ENCODE data around the gene PLA2G2F. TPM values are rescaled to one million over a fixed set of nuclear protein-coding genes. Genes with fewer than 3 reads are reported as not detected.
"Not testable (repeated sequence)": the region's sequence is repeated elsewhere in the genome, so short reads cannot be mapped to it uniquely, and the experiment has no call there.

PLA2G2F gene
- polyA plus RNA-seq, 1 donor, result not detected

DNA sequence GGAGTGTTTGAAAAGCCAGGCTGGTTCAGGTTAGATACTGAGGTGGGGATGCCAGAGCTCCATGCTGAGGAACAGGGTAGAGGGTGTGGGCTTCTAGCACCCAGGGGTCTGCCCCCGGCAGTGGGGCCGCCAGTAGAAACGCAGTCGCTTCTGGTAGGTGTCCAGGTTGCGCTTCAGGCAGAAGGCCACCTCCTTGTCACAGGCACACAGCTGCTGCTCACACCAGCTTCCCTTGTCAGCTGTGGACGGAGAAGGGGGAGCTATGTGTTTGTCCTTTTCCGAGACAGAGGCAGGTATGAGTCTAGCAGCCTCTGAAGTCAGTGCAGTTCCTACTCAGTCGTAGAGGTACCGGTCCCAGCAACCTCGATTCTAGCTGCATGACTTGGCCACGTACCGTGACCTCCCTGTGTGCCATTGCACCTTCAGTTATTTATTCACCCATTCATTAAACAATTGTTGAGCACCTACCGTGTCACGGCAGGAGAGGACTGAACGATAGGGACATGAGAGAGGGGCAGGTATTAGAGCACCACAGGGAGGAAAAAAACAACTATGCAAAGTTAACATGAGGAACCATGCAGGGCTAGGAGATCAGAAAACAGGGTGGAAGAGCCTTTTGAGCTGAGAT lies 25.0 kb upstream of the PLA2G2F start:
- no peak for DNase-seq (ENCODE audit: low read depth)

DNA sequence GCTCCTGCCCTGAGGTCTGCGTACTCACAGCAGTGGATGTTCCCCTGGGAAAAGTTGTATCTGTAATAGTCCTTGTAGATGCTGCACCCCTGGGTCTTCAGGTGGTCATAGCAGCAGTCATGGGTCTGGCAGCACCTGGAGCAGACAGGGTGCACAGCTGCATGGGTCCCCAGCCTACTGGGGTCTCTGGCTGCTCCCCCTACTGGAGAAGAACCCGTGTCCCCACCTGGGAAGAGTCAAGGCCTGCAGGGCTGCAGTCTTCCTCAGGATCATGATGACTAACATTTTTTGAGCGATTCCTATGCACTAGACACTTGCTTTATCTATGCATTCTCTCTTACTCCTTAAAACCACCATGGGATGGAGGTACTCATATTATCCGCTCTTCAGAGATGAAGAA lies 23.6 kb upstream of the PLA2G2F start:
- DNase-seq (ENCODE audit: low read depth), result no peak

DNA sequence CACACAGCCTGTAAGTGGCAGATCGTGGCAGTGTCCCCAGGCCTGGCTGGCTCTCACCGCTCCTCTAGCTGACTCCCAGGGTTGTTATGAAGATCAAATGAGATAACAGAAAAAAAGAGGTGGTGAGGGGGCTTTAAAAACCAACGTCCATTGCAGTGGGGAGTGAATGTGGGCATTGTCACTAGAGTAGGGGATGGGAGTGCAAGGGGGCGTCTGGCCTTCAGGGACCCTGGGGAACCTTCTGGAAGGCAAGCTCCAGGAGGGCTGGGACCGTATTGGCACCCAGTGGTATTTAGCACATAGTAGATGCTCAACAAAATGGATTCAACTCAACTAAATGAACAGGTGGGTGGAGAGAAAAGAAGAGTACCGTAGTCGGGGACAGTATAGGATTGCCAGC lies 23.2 kb upstream of the PLA2G2F start:
- DNase-seq (ENCODE audit: low read depth), result no peak

DNA sequence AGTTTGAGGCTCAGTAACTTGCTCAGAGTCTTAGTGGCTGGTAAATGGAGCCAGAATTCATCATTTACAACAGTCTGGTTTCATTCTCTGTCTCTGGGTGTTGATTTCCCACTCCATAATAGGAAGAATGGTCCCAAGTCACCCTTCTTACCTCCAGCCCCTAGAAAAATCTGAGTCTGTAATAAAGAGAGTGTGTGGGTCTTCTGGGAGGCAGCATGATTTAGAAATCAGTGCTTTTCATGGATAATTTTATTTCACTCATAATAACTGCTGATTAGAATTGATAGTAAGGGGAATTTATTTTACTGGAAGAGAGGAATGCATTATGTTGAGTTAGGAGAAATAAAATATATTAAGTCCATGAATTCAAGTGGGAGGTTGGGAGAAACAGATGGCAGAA lies 21.9 kb upstream of the PLA2G2F start:
- DNase-seq (ENCODE audit: low read depth), result no peak

DNA sequence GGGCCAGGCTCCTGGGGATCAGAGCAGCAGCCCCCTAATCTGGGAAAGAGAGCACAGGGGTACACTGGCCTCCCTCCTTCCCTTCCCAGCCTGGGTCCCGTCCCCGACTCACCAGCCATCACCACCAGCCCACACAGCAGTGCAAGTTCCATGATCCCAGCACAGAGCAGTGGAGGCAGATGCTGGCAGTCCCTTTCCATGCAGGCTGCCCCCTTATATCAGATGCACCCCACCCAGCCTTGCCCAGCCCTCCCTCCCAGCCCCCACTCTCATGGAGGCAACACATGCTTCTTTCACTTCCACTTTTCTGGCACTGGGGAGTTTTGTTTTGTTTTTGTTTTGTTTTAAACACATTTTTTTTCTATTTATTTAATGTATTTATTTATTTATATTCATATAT lies 19.8 kb upstream of the PLA2G2F start, which contains the start of gene PLA2G2D:
Gene PLA2G2D (minus strand): TSS at position 190 of the 400 bp plus-strand sequence. CDS start 38 bp downstream, at position 152.
- DNase-seq (ENCODE audit: low read depth), result no peak

DNA sequence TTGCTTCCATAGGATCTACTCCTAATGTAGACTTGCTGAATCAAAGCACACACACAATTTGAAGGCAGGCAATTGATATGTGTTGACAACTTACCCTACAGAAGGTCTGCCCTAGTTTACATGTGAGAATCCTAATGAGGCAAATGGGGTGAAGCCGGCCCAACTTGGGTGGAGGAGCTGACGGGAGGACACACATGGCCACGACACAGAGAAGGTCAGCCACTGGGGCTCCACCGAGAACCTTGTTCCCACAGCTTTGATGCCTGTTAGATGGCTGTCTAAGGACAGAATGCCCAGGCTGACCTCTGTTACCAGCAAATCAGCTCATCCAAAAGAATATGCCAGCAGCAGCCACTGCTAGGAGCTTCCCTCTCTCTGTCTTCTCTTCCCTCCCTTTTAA lies 18.3 kb upstream of the PLA2G2F start:
- DNase-seq (ENCODE audit: low read depth), result no peak

DNA sequence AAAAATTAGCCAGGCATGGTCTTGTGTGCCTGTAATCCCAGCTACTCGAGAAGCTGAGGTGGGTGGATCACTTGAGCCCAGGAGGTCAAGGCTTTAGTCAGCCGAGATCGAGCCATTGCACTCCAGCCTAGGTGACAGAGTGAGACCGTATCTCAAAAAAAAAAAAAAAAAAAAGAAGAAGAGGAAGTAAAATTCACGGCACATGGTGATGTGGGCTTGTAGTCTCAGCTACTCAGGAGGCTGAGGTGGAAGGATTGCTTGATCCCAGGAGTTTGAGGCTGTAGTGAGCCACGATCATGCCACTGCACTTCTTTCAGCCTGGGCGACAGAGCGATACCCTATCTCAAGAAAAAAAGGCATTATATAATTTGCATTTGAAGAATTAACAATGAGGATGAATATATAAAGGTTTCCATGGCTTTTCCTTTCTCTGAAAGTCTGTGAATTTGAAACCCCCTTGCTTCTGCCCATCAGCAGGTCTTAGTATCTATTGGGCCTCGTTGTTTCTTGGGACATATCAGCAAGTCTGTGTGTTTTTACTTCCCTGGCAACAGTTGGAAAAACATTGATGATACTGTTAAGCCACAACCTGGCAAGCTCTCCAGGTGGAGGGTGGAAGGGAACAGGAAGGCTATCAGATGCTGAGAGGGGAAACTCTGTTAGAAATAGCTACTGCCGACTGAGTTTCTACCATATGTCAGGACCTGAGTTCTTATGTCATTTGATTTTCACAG lies 15.2 kb upstream of the PLA2G2F start:
- DNase-seq (ENCODE audit: low read depth), result no peak

DNA sequence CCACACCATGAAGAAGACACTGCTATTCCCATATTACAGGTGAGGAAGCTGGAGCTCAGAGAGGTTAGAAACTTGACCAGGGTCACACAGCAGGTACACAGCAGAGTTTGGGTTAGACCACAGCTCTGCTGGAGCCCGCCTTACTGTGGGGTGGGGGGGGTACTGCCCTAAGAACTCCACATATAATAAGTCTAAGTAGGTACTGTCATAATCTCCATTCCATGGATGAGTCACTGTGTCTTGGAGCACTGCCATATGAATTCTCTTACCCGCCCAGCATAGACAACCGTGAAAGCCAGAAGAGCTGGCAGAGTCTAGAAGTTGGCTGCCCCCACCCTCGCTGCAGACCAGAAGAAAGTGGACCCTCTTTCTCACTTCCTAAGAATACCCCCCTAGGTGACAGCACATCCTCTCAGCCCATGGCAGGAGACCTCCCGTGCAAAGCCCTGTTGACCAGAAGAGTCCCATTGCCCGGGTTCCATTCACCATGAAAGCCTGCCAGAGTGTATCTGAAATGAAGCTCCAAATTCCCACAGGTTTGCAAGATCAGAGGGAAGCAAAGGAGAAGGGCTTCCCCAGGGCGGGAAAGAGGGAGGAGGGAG lies 14.6 kb upstream of the PLA2G2F start:
- no peak for DNase-seq (ENCODE audit: low read depth)

DNA sequence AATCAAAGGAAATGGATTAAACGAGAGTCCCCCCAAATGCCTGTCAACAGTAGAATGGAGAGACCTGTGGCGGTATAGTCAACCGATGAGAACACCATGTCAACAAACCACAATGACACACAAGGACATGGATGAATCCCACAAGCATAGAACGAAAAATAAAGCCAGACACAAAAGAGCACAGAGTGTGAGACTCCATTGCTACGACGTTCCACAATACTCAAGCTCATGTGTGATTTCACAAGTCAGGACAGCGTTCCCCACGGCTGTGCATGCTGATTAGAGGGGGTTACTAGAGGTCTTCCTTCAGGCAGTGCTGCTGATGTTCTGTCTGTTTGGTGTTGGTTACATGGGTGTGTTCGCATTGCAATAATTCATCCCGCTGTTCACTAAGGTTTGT lies 14.0 kb upstream of the PLA2G2F start:
- no peak for DNase-seq (ENCODE audit: low read depth)

DNA sequence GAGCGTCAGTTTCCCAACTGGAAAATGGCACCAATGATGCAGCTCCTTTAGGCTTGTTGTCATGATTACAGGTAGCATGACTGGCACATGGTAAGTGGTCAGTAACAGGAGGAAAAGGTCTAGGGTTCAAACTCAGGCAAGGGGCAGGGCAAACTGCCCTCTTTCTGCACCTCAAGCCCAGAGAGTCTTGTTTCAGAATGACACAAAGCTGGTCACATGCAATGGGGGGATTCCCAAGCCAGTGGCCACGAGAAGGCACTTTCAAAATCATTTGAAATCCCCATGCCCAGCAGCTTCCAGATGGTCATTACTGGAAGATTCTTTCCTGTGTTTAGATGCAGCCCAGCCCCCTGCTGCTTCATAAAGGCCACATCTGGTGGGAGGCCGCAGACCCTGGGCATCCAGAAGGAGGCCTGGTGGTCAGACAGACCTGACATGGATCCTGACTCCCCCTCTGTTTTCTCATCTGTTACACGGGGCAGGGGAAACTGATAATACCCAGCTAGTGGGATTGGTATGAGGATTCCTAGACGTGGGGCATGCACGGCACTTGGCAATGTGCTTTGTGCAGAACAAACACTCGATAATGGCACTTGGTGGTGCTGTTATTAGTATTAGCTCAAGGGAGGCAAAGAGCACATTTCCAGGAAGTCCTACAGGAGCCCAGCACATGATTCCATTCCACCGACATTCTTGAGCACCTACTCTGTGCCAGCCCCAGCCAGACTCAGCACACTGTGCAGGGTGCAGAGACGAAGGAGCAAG lies 12.9 kb upstream of the PLA2G2F start:
- DNase-seq (ENCODE audit: low read depth), result no peak

DNA sequence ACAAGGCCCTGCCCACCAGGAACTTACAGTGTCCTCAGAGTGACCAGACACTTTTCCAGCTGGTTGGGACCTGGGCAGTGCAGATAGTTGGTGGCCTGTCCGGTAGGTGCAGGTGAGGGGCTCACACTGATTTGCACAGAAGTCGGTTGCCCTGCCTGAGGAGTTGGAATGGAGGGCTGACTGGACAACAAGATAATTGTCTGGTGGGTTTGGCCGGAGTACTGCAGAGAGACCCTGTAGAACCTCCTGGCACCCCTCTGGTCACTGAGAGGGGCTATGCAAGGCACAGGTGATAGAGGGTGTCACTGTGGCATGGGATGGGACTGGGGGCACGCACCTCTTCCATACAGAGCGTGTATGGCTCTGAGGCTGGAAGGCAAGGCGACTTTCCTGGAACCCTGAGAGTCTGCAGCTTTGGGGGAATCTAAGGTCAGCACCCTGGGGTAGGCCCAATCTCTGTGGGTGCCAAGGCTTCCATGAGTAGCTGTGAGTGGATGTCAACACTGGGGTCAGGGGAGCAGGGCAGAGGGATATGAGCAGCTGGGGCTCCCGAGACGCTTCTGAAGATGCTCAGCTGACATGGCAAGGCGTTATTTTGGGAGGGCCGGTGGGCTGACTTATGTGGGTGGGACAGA lies 12.2 kb upstream of the PLA2G2F start:
- no peak for DNase-seq (ENCODE audit: low read depth)

DNA sequence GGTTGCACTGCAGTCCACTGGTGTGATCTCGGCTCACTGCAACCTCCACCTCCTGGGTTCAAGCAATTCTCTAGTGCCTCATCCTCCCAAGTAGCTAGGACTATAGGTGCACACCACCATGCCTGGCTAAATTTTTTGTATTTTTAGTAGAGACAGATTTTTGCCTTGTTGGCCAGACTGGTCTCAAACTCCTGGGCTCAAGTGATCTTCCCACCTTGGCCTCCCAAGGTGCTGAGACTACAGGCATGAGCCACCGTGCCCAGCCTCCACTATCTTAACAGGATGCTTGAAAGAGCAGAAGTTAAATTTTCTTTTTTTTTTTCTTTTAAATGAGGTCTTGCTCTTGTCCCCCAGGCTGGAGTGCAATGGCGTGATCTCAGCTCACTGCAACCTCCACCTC lies 8.6 kb upstream of the PLA2G2F start:
- not testable (repeated sequence) for DNase-seq (ENCODE audit: low read depth)

DNA sequence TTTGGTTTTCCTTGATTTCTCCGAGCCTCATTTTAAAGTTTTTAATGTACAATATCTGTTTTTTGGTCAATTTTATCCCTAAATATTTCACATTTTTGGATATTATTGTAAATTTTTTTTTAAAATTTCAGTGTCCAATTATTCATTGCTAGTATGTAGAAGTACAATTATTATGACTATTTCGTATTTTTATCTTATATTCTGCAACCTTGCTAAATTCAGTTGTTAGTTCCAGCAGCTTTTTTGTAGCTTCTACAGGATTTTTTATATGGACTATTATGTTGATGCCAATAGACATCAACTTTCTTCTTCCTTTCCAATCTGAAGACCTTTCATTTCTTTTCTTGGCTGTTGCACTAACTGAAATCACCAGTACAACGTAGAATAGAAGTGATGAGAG lies 4.1 kb upstream of the PLA2G2F start:
- no peak for DNase-seq (ENCODE audit: low read depth)

DNA sequence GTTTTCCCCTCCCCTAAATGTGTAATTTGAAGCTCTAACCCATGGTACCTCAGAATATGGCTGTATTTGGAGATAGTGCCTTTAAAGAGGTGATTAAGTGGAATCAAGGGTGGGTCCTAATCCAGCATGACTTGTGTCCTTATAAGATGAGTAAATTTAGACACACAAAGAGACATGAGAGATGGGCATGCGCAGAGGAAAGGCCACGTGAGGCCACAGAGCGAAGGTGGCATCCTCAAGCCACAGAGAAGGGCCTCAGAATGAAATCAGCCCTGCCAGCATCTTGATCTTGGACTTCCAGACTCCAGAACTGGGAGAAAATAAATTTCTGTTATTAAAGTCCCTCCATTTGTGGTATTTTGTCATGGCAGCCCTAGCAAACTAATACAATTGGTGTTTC lies 2.9 kb upstream of the PLA2G2F start:
- DNase-seq (ENCODE audit: low read depth), result no peak

DNA sequence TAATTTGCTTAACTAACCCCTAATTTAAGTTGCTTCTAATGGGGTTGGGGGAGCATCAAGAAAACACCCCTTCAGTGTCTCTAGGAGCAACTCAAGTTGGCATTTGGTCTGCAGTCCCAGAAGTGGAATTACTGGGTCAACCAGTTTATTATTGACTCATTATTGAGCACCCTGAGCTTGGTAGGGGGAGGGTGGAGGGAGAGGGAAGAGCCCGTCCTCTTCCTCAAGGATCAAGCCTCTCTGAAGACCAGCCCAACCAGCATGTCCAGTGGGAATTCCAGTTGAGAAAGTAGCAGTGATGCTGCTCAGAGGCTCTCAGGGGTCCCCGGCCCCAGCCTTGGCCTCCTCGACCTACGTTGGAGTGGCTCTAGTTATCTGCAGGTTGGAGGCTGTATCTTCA lies 2.1 kb upstream of the PLA2G2F start:
- no peak for DNase-seq (ENCODE audit: low read depth)

DNA sequence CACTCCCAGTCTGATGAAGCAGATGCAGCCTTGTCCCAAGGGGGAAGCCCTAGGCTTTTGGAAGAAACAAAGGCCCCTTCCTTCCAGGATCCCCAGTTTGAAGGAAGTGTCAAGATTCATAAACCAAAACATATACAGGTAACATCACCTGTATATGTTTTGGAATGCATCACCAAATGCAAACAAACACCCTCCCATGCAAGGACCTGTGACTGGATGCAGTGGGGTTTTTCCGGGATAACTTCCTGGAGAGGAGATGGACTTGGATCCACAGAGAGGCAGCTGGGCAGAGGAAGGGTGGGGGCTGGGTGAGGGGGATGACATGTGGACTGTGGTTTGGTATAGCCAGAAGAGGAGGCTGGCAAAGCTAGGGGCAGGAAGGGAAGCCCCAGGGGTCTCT lies 1.5 kb upstream of the PLA2G2F start:
- DNase-seq (ENCODE audit: low read depth), result no peak

DNA sequence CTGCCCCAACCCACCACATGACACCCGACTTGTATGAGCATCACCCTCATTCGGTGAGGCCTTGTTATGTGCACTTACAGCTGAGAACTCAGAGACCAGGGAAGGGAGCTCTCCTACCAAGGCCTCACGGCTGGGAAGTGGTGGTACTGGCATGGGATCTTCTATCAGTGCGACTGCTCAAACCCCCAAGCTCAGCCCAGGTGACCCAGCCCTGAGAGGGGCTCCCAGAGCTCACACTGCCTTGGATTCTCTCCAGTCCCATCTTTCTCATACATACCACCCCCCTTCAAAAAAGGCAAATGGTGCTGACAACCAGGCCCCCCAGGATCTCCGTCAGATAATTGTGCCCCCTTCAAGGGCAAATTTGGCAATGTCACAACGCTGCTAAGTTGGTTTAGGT lies 777 bp upstream of the PLA2G2F start:
- no peak for DNase-seq (ENCODE audit: low read depth)

DNA sequence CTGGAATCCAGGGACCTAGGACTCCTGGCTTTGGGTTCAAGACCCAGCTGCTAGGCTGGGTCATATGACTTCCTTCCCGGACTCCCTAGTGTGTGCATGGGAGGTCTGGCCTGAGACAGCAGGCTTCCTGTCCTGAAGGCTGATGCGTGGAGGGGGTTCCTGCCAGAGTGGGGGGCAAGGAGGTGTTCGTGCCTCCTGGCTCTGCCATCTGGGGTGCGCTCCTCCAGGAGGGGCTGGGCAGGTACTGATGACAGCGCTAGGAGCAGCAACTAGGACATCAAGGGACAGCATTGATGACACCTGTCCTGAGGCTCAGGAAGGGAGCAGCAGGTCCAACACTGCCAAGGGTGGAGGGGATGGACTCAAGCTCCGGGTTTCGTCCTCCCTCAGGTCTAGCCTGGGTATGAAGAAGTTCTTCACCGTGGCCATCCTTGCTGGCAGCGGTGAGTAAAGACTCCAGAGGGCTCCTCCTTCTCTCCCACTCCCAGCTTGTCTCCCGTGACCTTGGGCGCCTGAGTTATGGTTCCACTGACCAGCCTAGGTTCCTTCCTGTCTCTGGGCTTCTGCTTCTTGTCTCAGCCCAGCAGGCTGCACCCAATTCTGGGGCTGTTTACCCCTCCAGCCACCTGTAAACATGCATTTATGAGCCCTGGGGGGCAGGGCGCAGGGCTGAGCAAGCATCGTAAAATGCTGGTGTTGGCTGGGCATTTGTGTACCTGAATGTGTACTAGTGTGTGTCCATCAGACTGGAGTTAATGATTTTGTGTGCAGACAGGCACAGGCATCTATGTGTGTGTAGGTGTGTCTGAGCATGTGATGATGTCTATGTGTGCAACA lies 871 bp downstream of the PLA2G2F start:
- DNase-seq (ENCODE audit: low read depth), result no peak

DNA sequence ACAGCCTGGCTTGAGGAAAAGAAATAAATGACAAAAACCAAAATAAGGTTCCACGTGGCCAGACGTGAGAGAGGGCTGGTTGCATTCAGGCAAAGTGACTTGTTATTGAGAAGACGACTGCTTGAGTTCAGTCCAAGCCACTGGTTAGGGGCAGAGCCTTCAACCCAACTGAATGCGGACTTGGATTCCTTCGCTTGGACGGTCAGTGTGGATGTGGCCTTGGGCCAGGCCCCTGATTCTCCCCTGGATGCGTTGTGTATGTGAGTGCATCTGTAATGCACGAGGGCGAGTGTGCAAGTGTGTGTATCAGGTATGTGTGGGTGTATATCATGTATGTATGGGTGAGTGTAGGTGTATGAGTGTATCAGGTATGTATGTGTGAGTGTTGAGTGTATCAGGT lies 1.9 kb downstream of the PLA2G2F start:
- DNase-seq (ENCODE audit: low read depth), result no peak

DNA sequence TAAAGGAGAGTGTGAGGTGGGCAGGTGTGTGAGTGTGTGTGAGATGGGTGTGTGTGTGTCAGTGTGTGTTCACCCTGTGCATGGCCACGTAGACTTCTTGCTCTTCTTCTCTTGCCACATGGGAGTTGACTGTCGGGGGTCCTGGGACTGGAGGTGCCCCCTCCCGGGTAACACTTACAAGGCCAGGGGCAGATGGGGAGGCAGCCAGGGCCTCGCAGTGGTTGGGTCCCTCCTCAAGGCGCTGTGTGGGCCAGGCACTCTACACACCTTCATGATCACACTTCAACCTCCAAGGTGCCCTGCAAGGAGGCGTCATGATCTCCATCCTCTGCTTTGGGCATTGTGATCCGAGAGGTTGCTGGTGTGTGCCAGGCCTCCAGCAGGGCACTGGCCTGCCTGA lies 2.3 kb downstream of the PLA2G2F start:
- DNase-seq (ENCODE audit: low read depth), result no peak
